Measurements from ENCODE around the gene S1PR3. TPM values are rescaled to one million over a fixed set of nuclear protein-coding genes. Genes with fewer than 3 reads are reported as not detected.

Gene S1PR3
- polyA plus RNA-seq, 2 of the 4 experiments (the other 2 are of a cell fraction): 26.4 to 33.7 TPM

DNA sequence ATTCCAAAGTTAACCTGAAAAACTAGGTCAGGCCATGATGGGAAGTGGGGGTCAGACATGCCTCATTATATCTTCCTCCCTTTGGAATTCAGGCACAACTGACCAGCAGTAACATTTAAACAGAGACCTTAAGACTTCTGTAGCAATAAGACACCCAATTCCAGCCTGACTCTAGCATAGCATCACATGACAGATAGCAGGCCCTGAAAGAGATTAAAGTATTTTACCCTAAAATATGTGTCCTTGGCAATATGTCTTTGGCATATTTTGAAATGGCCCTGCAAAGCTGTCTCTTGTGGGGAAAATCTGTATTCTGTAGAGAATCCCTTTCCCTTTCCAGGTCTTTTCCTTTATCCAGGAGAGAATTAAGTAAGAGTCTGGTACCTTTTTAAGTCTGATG, 34.3 kb downstream of the S1PR3 start:
- no peak overlapping the region for H3K27ac ChIP-seq
- ChIA-PET CTCF (interaction anchor here (0.6 kb wide), 1 partner anchor 19 kb away, joined by 3 read pairs; no protein-coding TSS in a partner anchor), POLR2A (no interaction called here)
- H3K9me3 ChIP-seq: peaks cover 13% of the 10 kb centered on the region
- no peak overlapping the region for H3K4me3 ChIP-seq
- no peak for DNase-seq (ENCODE audit: low read depth in 1 of 2, low spot score in 1 of 2)
- peaks cover 16% of the 10 kb centered on the region for H3K4me1 ChIP-seq
- TF ChIP-seq ZFP36 (IDR thresholded peaks at IDR 0.05; ENCODE audit: borderline replicate concordance, partially characterized antibody) (no peak), ESRRA (IDR thresholded peaks at IDR 0.05; ENCODE audit: borderline replicate concordance, low read length) (no peak), CBX2 (IDR thresholded peaks at IDR 0.05; ENCODE audit: borderline replicate concordance, low read depth) (no peak), ZC3H11A (IDR thresholded peaks at IDR 0.05) (no peak), EP300 (IDR thresholded peaks at IDR 0.05) (no peak), RARB (CRISPR knock-in tag; IDR thresholded peaks at IDR 0.05) (no peak), FOXS1 (CRISPR knock-in tag; IDR thresholded peaks at IDR 0.05) (no peak), JUN (IDR thresholded peaks at IDR 0.05) (no peak), RAD21 (conservative IDR thresholded peaks at IDR 0.05 in 1 of 2, IDR thresholded peaks at IDR 0.05 in 1 of 2) (no peak), MAZ (IDR thresholded peaks at IDR 0.05; ENCODE audit: borderline replicate concordance, low read depth, low read length) (no peak), MYC (IDR thresholded peaks at IDR 0.05; ENCODE audit: borderline replicate concordance, low read length) (no peak)
- TF ChIP-seq, protein P1, sequence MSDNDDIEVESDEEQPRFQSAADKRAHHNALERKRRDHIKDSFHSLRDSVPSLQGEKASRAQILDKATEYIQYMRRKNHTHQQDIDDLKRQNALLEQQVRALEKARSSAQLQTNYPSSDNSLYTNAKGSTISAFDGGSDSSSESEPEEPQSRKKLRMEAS (IDR thresholded peaks at IDR 0.05): no peak
- ATAC-seq: no peak
- H3K4me2 ChIP-seq: no peak overlapping the region
- no peak for FAIRE-seq

DNA sequence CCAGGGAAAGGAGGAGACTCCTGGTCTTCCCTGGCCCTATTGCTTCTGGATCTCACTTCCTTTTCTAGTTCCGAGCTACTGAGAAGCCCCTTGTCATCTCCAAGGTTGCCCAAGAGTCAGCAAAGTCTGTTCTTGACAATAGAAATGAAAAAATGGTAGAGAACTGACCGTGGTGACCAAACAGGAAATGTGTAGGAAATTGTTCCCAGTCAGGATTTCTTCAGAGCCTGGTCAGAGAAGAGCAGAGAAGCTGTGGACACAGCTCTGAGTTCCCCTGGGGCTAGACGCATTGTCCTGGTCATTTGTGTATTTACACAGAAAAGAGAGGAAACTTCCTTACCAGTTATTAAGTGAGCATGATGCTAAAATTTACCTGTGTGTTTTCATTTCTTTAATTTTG, 35.6 kb downstream of the S1PR3 start:
- Histone ChIP-seq H3K27ac (no peak overlapping the region), H3K9me3 (peaks cover 26% of the 10 kb centered on the region), H3K4me2 (no peak overlapping the region), H3K4me1 (peaks cover 3% of the 10 kb centered on the region; the same call in 1 of the 3 replicates), H3K4me3 (no peak overlapping the region)
- WGBS (ENCODE audit: missing lambda C conversion rate): 42% methylated on average over 3 of the region's 3 CpGs
- TF ChIP-seq POLR2AphosphoS2 (conservative IDR thresholded peaks at IDR 0.05; ENCODE audit: low read length): no peak
- TF ChIP-seq NR3C1 (IDR thresholded peaks at IDR 0.05): no peak
- no peak for TF ChIP-seq CHD4 (IDR thresholded peaks at IDR 0.05; ENCODE audit: borderline replicate concordance)
- no peak for TF ChIP-seq EHMT2 (IDR thresholded peaks at IDR 0.05; ENCODE audit: low read depth)
- TF ChIP-seq RNF2 (IDR thresholded peaks at IDR 0.05; ENCODE audit: borderline replicate concordance, low read depth): no peak
- ChIA-PET CTCF (interaction anchor here (0.7 to 1.0 kb wide), 2 partner anchors 17 to 125 kb away, joined by 3 read pairs; no protein-coding TSS in a partner anchor), POLR2A (no interaction called here)
- FAIRE-seq (no peak), DNase-seq (ENCODE audit: low read depth in 1 of 2, low spot score in 1 of 2) (no peak), ATAC-seq (no peak)

DNA sequence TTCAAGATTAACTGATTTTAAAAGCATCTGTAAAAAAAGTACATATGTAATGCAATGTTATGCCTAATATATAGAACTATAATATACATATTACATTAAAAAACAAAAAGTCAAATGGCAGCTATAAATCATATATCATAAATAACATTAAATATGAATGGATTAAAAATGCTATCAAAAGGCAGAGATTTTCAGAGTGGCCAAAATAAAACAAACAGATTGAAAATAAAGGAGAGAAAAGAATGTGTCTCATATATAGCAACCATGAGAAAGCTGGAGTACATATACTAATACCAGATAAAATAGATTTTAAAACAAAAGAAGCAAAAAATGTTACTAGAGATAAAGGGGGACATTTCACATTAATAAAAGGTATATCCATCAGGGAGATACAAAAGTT, 38.5 kb downstream of the S1PR3 start:
- FAIRE-seq (no peak), DNase-seq (ENCODE audit: low read depth in 1 of 2, low spot score in 1 of 2) (no peak), ATAC-seq (no peak)
- ChIA-PET POLR2A (no interaction called here), CTCF (no interaction called here)
- Histone ChIP-seq H3K4me3 (no peak overlapping the region), H3K9me3 (peaks cover 29% of the 10 kb centered on the region), H3K4me1 (no peaks in the 10 kb centered on the region), H3K4me2 (no peak overlapping the region), H3K27ac (no peak overlapping the region)
- TF ChIP-seq, protein P2, sequence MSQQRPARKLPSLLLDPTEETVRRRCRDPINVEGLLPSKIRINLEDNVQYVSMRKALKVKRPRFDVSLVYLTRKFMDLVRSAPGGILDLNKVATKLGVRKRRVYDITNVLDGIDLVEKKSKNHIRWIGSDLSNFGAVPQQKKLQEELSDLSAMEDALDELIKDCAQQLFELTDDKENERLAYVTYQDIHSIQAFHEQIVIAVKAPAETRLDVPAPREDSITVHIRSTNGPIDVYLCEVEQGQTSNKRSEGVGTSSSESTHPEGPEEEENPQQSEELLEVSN (IDR thresholded peaks at IDR 0.05; ENCODE audit: borderline replicate concordance, low read depth): no peak
- TF ChIP-seq POLR2AphosphoS2 (conservative IDR thresholded peaks at IDR 0.05; ENCODE audit: low read length): no peak
- TF ChIP-seq TP53 (CRISPR knock-in tag; IDR thresholded peaks at IDR 0.05): no peak
- TF ChIP-seq, protein P3, sequence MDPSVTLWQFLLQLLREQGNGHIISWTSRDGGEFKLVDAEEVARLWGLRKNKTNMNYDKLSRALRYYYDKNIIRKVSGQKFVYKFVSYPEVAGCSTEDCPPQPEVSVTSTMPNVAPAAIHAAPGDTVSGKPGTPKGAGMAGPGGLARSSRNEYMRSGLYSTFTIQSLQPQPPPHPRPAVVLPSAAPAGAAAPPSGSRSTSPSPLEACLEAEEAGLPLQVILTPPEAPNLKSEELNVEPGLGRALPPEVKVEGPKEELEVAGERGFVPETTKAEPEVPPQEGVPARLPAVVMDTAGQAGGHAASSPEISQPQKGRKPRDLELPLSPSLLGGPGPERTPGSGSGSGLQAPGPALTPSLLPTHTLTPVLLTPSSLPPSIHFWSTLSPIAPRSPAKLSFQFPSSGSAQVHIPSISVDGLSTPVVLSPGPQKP (IDR thresholded peaks at IDR 0.05; ENCODE audit: low read depth, low read length): no peak
- no peak for TF ChIP-seq HOXA7 (CRISPR knock-in tag; IDR thresholded peaks at IDR 0.05)
- TF ChIP-seq, protein P4, sequence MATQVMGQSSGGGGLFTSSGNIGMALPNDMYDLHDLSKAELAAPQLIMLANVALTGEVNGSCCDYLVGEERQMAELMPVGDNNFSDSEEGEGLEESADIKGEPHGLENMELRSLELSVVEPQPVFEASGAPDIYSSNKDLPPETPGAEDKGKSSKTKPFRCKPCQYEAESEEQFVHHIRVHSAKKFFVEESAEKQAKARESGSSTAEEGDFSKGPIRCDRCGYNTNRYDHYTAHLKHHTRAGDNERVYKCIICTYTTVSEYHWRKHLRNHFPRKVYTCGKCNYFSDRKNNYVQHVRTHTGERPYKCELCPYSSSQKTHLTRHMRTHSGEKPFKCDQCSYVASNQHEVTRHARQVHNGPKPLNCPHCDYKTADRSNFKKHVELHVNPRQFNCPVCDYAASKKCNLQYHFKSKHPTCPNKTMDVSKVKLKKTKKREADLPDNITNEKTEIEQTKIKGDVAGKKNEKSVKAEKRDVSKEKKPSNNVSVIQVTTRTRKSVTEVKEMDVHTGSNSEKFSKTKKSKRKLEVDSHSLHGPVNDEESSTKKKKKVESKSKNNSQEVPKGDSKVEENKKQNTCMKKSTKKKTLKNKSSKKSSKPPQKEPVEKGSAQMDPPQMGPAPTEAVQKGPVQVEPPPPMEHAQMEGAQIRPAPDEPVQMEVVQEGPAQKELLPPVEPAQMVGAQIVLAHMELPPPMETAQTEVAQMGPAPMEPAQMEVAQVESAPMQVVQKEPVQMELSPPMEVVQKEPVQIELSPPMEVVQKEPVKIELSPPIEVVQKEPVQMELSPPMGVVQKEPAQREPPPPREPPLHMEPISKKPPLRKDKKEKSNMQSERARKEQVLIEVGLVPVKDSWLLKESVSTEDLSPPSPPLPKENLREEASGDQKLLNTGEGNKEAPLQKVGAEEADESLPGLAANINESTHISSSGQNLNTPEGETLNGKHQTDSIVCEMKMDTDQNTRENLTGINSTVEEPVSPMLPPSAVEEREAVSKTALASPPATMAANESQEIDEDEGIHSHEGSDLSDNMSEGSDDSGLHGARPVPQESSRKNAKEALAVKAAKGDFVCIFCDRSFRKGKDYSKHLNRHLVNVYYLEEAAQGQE (IDR thresholded peaks at IDR 0.05): no peak
- TF ChIP-seq, protein P5, sequence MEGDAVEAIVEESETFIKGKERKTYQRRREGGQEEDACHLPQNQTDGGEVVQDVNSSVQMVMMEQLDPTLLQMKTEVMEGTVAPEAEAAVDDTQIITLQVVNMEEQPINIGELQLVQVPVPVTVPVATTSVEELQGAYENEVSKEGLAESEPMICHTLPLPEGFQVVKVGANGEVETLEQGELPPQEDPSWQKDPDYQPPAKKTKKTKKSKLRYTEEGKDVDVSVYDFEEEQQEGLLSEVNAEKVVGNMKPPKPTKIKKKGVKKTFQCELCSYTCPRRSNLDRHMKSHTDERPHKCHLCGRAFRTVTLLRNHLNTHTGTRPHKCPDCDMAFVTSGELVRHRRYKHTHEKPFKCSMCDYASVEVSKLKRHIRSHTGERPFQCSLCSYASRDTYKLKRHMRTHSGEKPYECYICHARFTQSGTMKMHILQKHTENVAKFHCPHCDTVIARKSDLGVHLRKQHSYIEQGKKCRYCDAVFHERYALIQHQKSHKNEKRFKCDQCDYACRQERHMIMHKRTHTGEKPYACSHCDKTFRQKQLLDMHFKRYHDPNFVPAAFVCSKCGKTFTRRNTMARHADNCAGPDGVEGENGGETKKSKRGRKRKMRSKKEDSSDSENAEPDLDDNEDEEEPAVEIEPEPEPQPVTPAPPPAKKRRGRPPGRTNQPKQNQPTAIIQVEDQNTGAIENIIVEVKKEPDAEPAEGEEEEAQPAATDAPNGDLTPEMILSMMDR (IDR thresholded peaks at IDR 0.05): no peak
- TF ChIP-seq CHD4 (IDR thresholded peaks at IDR 0.05; ENCODE audit: borderline replicate concordance): no peak
- no peak for TF ChIP-seq CEBPB (IDR thresholded peaks at IDR 0.05)
- TF ChIP-seq BHLHE40 (IDR thresholded peaks at IDR 0.05; ENCODE audit: low read depth, low read length): no peak
- no peak for TF ChIP-seq RCOR1 (IDR thresholded peaks at IDR 0.05; ENCODE audit: low read depth, low read length)
- TF ChIP-seq HOXB13 (CRISPR knock-in tag; IDR thresholded peaks at IDR 0.05; ENCODE audit: low read depth): no peak
- TF ChIP-seq RFX5 (IDR thresholded peaks at IDR 0.05): no peak
- no peak for TF ChIP-seq NR3C1 (IDR thresholded peaks at IDR 0.05)
- TF ChIP-seq TFCP2L1 (CRISPR knock-in tag; IDR thresholded peaks at IDR 0.05): no peak

Measured in A549 (cell line).